ENCODE data around the gene SLC7A5.

Gene SLC7A5

DNA sequence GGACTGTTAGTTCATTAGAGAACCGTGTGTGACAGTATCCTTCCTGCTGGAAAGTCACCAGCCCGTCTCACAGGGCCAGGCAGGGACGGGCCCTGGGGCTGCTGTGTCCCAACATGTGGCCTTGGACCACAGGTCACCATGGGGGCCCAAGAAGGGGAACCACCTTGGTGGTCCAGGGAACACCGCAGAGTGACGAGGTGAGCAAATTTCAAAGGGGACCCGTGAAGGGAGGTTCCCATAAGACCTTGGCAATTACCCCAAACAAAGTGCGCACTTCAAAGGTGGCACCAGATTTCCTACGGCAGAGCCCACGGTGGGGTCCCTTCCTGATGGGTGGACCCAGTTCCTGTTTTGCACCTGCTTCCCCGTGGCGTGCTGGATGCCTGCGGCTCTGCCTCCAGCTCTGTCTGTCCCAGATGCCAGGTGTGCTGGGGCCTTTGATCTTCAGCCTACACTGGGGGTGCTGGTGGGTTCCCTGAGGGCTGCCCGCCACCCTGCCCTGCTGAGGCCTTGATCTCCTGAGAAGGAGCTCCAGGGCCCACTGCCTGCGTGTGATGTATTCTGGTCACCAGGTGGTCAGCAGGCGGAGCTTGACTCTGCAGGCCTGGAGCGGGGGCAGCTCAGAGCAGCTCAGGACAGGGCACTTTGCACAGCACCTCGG, 27.0 kb downstream of the SLC7A5 start:
- TF ChIP-seq, protein P1, sequence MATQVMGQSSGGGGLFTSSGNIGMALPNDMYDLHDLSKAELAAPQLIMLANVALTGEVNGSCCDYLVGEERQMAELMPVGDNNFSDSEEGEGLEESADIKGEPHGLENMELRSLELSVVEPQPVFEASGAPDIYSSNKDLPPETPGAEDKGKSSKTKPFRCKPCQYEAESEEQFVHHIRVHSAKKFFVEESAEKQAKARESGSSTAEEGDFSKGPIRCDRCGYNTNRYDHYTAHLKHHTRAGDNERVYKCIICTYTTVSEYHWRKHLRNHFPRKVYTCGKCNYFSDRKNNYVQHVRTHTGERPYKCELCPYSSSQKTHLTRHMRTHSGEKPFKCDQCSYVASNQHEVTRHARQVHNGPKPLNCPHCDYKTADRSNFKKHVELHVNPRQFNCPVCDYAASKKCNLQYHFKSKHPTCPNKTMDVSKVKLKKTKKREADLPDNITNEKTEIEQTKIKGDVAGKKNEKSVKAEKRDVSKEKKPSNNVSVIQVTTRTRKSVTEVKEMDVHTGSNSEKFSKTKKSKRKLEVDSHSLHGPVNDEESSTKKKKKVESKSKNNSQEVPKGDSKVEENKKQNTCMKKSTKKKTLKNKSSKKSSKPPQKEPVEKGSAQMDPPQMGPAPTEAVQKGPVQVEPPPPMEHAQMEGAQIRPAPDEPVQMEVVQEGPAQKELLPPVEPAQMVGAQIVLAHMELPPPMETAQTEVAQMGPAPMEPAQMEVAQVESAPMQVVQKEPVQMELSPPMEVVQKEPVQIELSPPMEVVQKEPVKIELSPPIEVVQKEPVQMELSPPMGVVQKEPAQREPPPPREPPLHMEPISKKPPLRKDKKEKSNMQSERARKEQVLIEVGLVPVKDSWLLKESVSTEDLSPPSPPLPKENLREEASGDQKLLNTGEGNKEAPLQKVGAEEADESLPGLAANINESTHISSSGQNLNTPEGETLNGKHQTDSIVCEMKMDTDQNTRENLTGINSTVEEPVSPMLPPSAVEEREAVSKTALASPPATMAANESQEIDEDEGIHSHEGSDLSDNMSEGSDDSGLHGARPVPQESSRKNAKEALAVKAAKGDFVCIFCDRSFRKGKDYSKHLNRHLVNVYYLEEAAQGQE (IDR thresholded peaks at IDR 0.05; ENCODE audit: insufficient read depth in 1 of 2, low read depth in 2 of 2, low read length in 2 of 2): no peak
- TF ChIP-seq TAF1 (IDR thresholded peaks at IDR 0.05; ENCODE audit: borderline replicate concordance, insufficient read depth, low read length) (no peak), FOXP2 (optimal IDR thresholded peaks at IDR 0.05; ENCODE audit: borderline replicate concordance, extremely low read depth, extremely low read length, insufficient read depth) (no peak), SIN3A (IDR thresholded peaks at IDR 0.05; ENCODE audit: borderline replicate concordance, insufficient read depth, low read length) (no peak), POLR2AphosphoS5 (IDR thresholded peaks at IDR 0.05; ENCODE audit: low read depth, low read length) (no peak)

DNA sequence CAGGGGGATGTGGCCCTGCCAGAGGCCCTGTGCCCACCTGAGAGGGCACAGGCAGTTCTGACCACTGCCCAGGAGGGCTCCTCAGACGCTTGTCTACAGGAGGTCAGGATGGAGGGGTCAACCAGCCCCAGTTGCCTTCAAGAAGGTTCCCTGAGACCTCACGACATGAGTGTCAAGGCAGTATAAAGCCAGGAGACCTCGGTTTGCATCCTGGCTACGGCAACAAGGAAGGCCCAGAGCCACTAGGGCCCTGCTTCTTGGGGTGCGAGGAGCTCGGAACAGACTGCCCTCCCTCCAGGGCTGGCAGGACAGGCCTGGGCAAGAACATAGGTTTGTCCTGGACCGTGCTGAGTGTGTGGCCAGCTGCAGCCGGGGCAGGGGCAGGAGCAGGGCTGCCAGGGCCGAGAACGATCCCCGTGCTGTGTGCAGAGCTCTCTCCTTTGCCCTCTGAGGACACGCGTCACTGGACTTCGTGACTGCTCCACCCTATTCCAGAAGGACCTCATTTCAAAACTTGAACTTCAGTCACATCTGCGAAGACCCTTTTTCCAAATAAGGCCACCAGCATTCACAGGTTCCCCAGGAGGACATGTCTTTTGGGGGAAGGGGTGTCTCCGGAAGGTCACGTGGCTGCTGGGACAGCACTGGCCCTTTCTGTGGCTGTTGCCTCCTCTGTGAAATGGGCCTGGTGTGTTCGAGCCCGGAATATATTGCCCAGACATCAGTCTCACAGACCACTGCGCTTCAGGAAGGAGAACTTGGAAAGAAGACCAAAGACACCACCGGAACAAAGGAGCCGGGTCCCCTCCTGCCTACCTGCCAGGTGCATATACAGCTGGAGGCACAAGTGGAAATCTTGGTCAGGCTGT, 27.7 kb downstream of the SLC7A5 start:
- TF ChIP-seq SIN3A (IDR thresholded peaks at IDR 0.05; ENCODE audit: borderline replicate concordance, insufficient read depth, low read length) (no peak), FOXP2 (optimal IDR thresholded peaks at IDR 0.05; ENCODE audit: borderline replicate concordance, extremely low read depth, extremely low read length, insufficient read depth) (no peak), TAF1 (IDR thresholded peaks at IDR 0.05; ENCODE audit: borderline replicate concordance, insufficient read depth, low read length) (no peak), POLR2AphosphoS5 (IDR thresholded peaks at IDR 0.05; ENCODE audit: low read depth, low read length) (no peak)
- TF ChIP-seq, protein P1 (IDR thresholded peaks at IDR 0.05; ENCODE audit: insufficient read depth in 1 of 2, low read depth in 2 of 2, low read length in 2 of 2): no peak

DNA sequence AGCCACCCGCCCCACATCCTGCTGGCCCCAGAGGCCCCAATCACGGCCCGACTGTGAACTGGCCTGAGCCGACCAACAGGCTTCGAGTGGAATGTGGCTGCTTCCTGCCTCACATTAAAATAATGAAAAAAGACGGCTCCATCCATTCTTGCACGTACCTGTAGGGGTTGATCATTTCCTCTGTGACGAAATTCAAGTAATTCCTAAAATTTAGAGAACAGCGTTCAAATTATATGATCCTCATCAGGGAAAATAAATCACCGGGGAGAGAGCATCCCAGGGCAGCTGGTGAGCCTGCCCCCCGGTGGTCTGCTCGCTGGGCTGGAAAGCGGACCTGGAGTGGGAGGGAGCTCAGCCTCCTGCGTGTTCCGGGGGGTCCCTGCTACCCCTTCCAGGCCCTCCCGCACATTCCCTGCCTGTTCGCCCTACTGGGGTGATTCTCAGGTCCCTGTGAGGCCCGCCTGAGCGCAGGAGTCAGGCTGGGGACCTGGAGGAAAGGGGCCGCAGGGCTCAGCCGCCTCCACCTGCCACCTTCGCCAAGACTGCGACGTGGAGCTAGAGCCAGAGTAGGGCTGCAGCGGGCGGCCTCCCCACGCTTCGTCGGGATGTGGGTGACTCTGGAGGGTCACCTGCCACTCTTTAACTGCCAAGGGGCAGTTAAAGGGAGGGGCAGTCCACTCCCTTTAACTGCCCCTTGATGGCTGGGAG, 28.9 kb downstream of the SLC7A5 start:
- TF ChIP-seq FOXP2 (optimal IDR thresholded peaks at IDR 0.05; ENCODE audit: borderline replicate concordance, extremely low read depth, extremely low read length, insufficient read depth) (no peak), SIN3A (IDR thresholded peaks at IDR 0.05; ENCODE audit: borderline replicate concordance, insufficient read depth, low read length) (no peak), TAF1 (IDR thresholded peaks at IDR 0.05; ENCODE audit: borderline replicate concordance, insufficient read depth, low read length) (no peak)
- TF ChIP-seq, protein P1 (IDR thresholded peaks at IDR 0.05; ENCODE audit: insufficient read depth in 1 of 2, low read depth in 2 of 2, low read length in 2 of 2): no peak

DNA sequence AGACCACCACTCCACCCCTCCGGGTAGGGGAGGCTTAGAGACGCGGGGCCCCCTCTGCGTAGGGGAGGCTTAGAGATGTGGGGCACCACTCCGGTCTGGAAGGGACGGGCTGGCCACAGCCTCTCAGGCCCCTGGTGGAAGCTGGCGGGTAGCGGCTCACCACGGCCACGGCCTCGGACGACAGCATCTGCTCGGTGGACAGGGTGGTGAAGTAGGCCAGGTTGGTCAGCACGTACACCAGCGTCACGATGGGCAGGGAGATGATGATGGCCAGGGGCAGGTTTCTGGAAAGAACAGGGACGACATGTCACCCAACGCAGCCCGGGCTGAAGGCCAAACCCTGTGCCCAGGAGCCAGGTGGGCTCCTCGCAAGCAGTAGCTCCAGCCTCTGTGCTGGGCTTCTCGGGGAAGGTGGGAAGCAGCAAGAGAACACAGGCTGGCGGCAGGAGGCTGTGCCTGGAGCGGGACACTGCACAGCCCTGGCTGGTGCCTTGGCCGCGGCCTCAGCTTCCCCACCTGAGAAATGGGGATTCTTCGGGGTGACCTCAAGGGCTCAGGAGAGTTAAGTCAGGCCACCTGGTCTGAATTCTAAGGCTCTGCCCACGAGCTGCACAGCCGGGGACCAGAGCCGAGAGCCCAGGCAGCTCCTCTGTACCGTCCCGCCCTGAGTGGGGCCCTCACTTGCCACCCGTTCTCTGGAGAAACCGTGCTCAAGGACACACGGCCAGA, 29.6 kb downstream of the SLC7A5 start:
- TF ChIP-seq FOXP2 (optimal IDR thresholded peaks at IDR 0.05; ENCODE audit: borderline replicate concordance, extremely low read depth, extremely low read length, insufficient read depth): no peak
- no peak for TF ChIP-seq SIN3A (IDR thresholded peaks at IDR 0.05; ENCODE audit: borderline replicate concordance, insufficient read depth, low read length)

Measured in PFSK-1 (cell line).